ENCODE measurements around the gene GNAI3.

GNAI3 gene

GRCh38 chr1:109543988-109544735, 4.3 kb upstream of the GNAI3 start:
- no peak for DNase-seq (ENCODE audit: low read depth in 1 of 2, low spot score in 1 of 2)

GRCh38 chr1:109546311-109547109, 1.9 kb upstream of the GNAI3 start:
- DNase-seq (ENCODE audit: low read depth in 1 of 2, low spot score in 1 of 2), result peak; percentile 67 to 90

GRCh38 chr1:109547463-109548320, 723 bp upstream of the GNAI3 start:
- DNase-seq (ENCODE audit: low read depth in 1 of 2, low spot score in 1 of 2), result no peak

- DNase-seq (ENCODE audit: low read depth in 1 of 2, low spot score in 1 of 2), result no peak
These were observed 8.1 kb downstream of the GNAI3 start for GRCh38 chr1:109556563-109556962.

GRCh38 chr1:109557520-109557919, 9.1 kb downstream of the GNAI3 start:
- no peak for DNase-seq (ENCODE audit: low read depth in 1 of 2, low spot score in 1 of 2)

GRCh38 chr1:109559995-109560394, 11.6 kb downstream of the GNAI3 start:
- DNase-seq (ENCODE audit: low read depth in 1 of 2, low spot score in 1 of 2), result no peak

- DNase-seq (ENCODE audit: low read depth in 1 of 2, low spot score in 1 of 2), result no peak
These were observed 15.9 kb downstream of the GNAI3 start for GRCh38 chr1:109564194-109564878.

- DNase-seq (ENCODE audit: low read depth in 1 of 2, low spot score in 1 of 2), result no peak
These were observed 16.8 kb downstream of the GNAI3 start for GRCh38 chr1:109565241-109565640.

- DNase-seq (ENCODE audit: low read depth in 1 of 2, low spot score in 1 of 2), result no peak
These were observed 18.6 kb downstream of the GNAI3 start for GRCh38 chr1:109566982-109567381.

GRCh38 chr1:109567877-109568672, 19.7 kb downstream of the GNAI3 start:
- DNase-seq (ENCODE audit: low read depth in 1 of 2, low spot score in 1 of 2), result no peak

GRCh38 chr1:109569323-109569722, 20.9 kb downstream of the GNAI3 start:
- no peak for DNase-seq (ENCODE audit: low read depth in 1 of 2, low spot score in 1 of 2)

- DNase-seq (ENCODE audit: low read depth in 1 of 2, low spot score in 1 of 2), result no peak
These were observed 22.0 kb downstream of the GNAI3 start for GRCh38 chr1:109570414-109570813.

- DNase-seq (ENCODE audit: low read depth in 1 of 2, low spot score in 1 of 2), result no peak
These were observed 25.4 kb downstream of the GNAI3 start for GRCh38 chr1:109573785-109574184.

GRCh38 chr1:109578947-109579443, 30.6 kb downstream of the GNAI3 start:
- no peak for DNase-seq (ENCODE audit: low read depth in 1 of 2, low spot score in 1 of 2)

- DNase-seq (ENCODE audit: low read depth in 1 of 2, low spot score in 1 of 2), result no peak
These were observed 31.1 kb downstream of the GNAI3 start for GRCh38 chr1:109579491-109579890.

GRCh38 chr1:109582021-109582420, 33.6 kb downstream of the GNAI3 start:
- no peak for DNase-seq (ENCODE audit: low read depth in 1 of 2, low spot score in 1 of 2)

GRCh38 chr1:109584766-109585165, 36.4 kb downstream of the GNAI3 start:
- DNase-seq (ENCODE audit: low read depth in 1 of 2, low spot score in 1 of 2), result no peak

GRCh38 chr1:109586055-109586454, 37.6 kb downstream of the GNAI3 start:
- DNase-seq (ENCODE audit: low read depth in 1 of 2, low spot score in 1 of 2), result no peak

- no peak for DNase-seq (ENCODE audit: low read depth in 1 of 2, low spot score in 1 of 2)
These were observed 40.8 kb downstream of the GNAI3 start for GRCh38 chr1:109589177-109589576.

- DNase-seq (ENCODE audit: low read depth in 1 of 2, low spot score in 1 of 2), result no peak
These were observed 41.3 kb downstream of the GNAI3 start for GRCh38 chr1:109589679-109590078.
